Measurements from ENCODE around the gene SCRN2.

SCRN2 gene

GRCh38 chr17:47846716-47847340 is 5.8 kb upstream of the SCRN2 start:
- DNase-seq = no peak
- H3K27me3 Mint-ChIP-seq = peaks cover 85% of the 10 kb centered on the region
- no peaks in the 10 kb centered on the region for H3K9me3 Mint-ChIP-seq
- CTCF ChIA-PET = interaction anchor here (1.2 to 20.4 kb wide), 6 partner anchors 19 to 130 kb away, joined by 3 to 547 read pairs (median 4); partner anchors contain the start of genes CDK5RAP3 and SP2
- no peaks in the 10 kb centered on the region for H3K36me3 Mint-ChIP-seq
- peaks cover 28% of the 10 kb centered on the region for H3K4me1 Mint-ChIP-seq
- no peak overlapping the region for H3K27ac Mint-ChIP-seq
- H3K4me3 Mint-ChIP-seq = no peak overlapping the region

- H3K4me1 Mint-ChIP-seq = peaks cover 35% of the 10 kb centered on the region
- H3K27ac Mint-ChIP-seq = no peak overlapping the region
- H3K4me3 Mint-ChIP-seq = no peak overlapping the region
- DNase-seq = no peak
- no peaks in the 10 kb centered on the region for H3K9me3 Mint-ChIP-seq
- H3K27me3 Mint-ChIP-seq = peaks cover 73% of the 10 kb centered on the region
- H3K36me3 Mint-ChIP-seq = no peaks in the 10 kb centered on the region
- CTCF ChIA-PET = interaction anchor here (0.7 to 20.4 kb wide), 4 partner anchors 8 to 104 kb away, joined by 3 to 547 read pairs (median 3); partner anchors contain the start of gene SP2
Measured at GRCh38 chr17:47845716-47846075, 4.6 kb upstream of the SCRN2 start.

GRCh38 chr17:47844814-47845715 is 4.0 kb upstream of the SCRN2 start:
- H3K36me3 Mint-ChIP-seq = no peaks in the 10 kb centered on the region
- no peak for DNase-seq
- peaks cover 67% of the 10 kb centered on the region for H3K27me3 Mint-ChIP-seq
- H3K4me1 Mint-ChIP-seq = peaks cover 35% of the 10 kb centered on the region
- no peaks in the 10 kb centered on the region for H3K9me3 Mint-ChIP-seq
- H3K27ac Mint-ChIP-seq = no peak overlapping the region
- CTCF ChIA-PET = interaction anchor here (0.6 to 20.4 kb wide), 7 partner anchors 8 to 169 kb away, joined by 3 to 547 read pairs (median 3); partner anchors contain the start of gene SP2
- no peak overlapping the region for H3K4me3 Mint-ChIP-seq

GRCh38 chr17:47844227-47844626 is 3.2 kb upstream of the SCRN2 start:
- CTCF ChIA-PET = interaction anchor here (0.6 to 20.4 kb wide), 5 partner anchors 20 to 170 kb away, joined by 3 to 547 read pairs (median 4); partner anchors contain the start of gene SP2
- DNase-seq = no peak
- H3K4me3 Mint-ChIP-seq = no peak overlapping the region
- no peak overlapping the region for H3K27ac Mint-ChIP-seq
- H3K36me3 Mint-ChIP-seq = no peaks in the 10 kb centered on the region
- peaks cover 59% of the 10 kb centered on the region for H3K27me3 Mint-ChIP-seq
- H3K9me3 Mint-ChIP-seq = no peaks in the 10 kb centered on the region
- H3K4me1 Mint-ChIP-seq = peaks cover 42% of the 10 kb centered on the region

GRCh38 chr17:47843391-47843730 is 2.3 kb upstream of the SCRN2 start:
- Mint-ChIP-seq H3K4me3 (no peak overlapping the region), H3K9me3 (no peaks in the 10 kb centered on the region), H3K36me3 (no peaks in the 10 kb centered on the region), H3K4me1 (peaks cover 45% of the 10 kb centered on the region), H3K27ac (no peak overlapping the region), H3K27me3 (peaks cover 50% of the 10 kb centered on the region)
- CTCF ChIA-PET = interaction anchor here (0.6 to 20.4 kb wide), 14 partner anchors 9 to 178 kb away, joined by 3 to 547 read pairs (median 4); partner anchors contain the start of genes CDK5RAP3, PNPO and SP2
- DNase-seq = no peak

GRCh38 chr17:47841488-47842291 is 617 bp upstream of the SCRN2 start:
- Mint-ChIP-seq H3K36me3 (peaks cover 4% of the 10 kb centered on the region), H3K27ac (peak overlapping the region; percentile 87), H3K27me3 (peaks cover 33% of the 10 kb centered on the region), H3K4me1 (peaks cover 40% of the 10 kb centered on the region), H3K4me3 (peak overlapping the region; percentile 98), H3K9me3 (no peaks in the 10 kb centered on the region)
- CTCF ChIA-PET = interaction anchor here (0.7 to 20.4 kb wide), 24 partner anchors 9 to 179 kb away, joined by 3 to 547 read pairs (median 4); partner anchors contain the start of genes CDK5RAP3, LRRC46, MRPL10 and OSBPL7
- no peak for DNase-seq

GRCh38 chr17:47840001-47840741 is 902 bp downstream of the SCRN2 start:
- DNase-seq = no peak
- Mint-ChIP-seq H3K9me3 (no peaks in the 10 kb centered on the region), H3K36me3 (peaks cover 4% of the 10 kb centered on the region), H3K27ac (peak overlapping the region; percentile 42), H3K4me1 (peaks cover 49% of the 10 kb centered on the region), H3K4me3 (peak overlapping the region; percentile 98), H3K27me3 (peaks cover 18% of the 10 kb centered on the region)
- CTCF ChIA-PET = interaction anchor here (0.8 to 20.4 kb wide), 12 partner anchors 9 to 178 kb away, joined by 3 to 547 read pairs (median 6); partner anchors contain the start of genes CDK5RAP3, LRRC46, MRPL10 and PNPO

- peaks cover 7% of the 10 kb centered on the region for H3K27me3 Mint-ChIP-seq
- H3K27ac Mint-ChIP-seq = no peak overlapping the region
Measured at GRCh38 chr17:47839071-47839470, 2.0 kb downstream of the SCRN2 start.

GRCh38 chr17:47838636-47839035 is 2.4 kb downstream of the SCRN2 start:
- H3K36me3 Mint-ChIP-seq = peaks cover 4% of the 10 kb centered on the region
- CTCF ChIA-PET = interaction anchor here (20.4 kb wide), 1 partner anchor 49 kb away, joined by 547 read pairs; the partner anchor contains the start of gene SP2
- H3K27ac Mint-ChIP-seq = no peak overlapping the region
- H3K27me3 Mint-ChIP-seq = peaks cover 4% of the 10 kb centered on the region
- H3K4me3 Mint-ChIP-seq = no peak overlapping the region
- H3K9me3 Mint-ChIP-seq = no peaks in the 10 kb centered on the region
- no peak for DNase-seq
- peaks cover 64% of the 10 kb centered on the region for H3K4me1 Mint-ChIP-seq

More at GRCh38 chr17:47839071-47839470, 2.0 kb downstream of the SCRN2 start:
- CTCF ChIA-PET = interaction anchor here (2.8 to 20.4 kb wide), 2 partner anchors 48 to 136 kb away, joined by 7 to 547 read pairs; partner anchors contain the start of gene SP2
- peaks cover 4% of the 10 kb centered on the region for H3K36me3 Mint-ChIP-seq
- H3K4me3 Mint-ChIP-seq = no peak overlapping the region
- peaks cover 60% of the 10 kb centered on the region for H3K4me1 Mint-ChIP-seq
- DNase-seq = no peak
- H3K9me3 Mint-ChIP-seq = no peaks in the 10 kb centered on the region

- Mint-ChIP-seq H3K27ac (peak overlapping the region; percentile 26), H3K4me3 (no peak overlapping the region), H3K9me3 (no peaks in the 10 kb centered on the region), H3K27me3 (no peaks in the 10 kb centered on the region), H3K4me1 (peaks cover 64% of the 10 kb centered on the region), H3K36me3 (peaks cover 4% of the 10 kb centered on the region)
- DNase-seq = no peak
- CTCF ChIA-PET = interaction anchor here (1.0 to 20.4 kb wide), 3 partner anchors 8 to 112 kb away, joined by 3 to 547 read pairs (median 3); partner anchors contain the start of gene SP2
Measured at GRCh38 chr17:47837401-47838039, 3.6 kb downstream of the SCRN2 start.

GRCh38 chr17:47836601-47837000 is 4.5 kb downstream of the SCRN2 start:
- peaks cover 62% of the 10 kb centered on the region for H3K4me1 Mint-ChIP-seq
- H3K9me3 Mint-ChIP-seq = no peaks in the 10 kb centered on the region
- DNase-seq = no peak
- H3K36me3 Mint-ChIP-seq = peaks cover 4% of the 10 kb centered on the region
- no peaks in the 10 kb centered on the region for H3K27me3 Mint-ChIP-seq
- CTCF ChIA-PET = interaction anchor here (1.1 to 20.4 kb wide), 2 partner anchors 51 to 113 kb away, joined by 3 to 547 read pairs; partner anchors contain the start of gene SP2
- H3K4me3 Mint-ChIP-seq = no peak overlapping the region
- H3K27ac Mint-ChIP-seq = no peak overlapping the region

GRCh38 chr17:47834756-47835155 is 6.3 kb downstream of the SCRN2 start:
- no peak overlapping the region for H3K4me3 Mint-ChIP-seq
- H3K36me3 Mint-ChIP-seq = peaks cover 4% of the 10 kb centered on the region
- no peaks in the 10 kb centered on the region for H3K27me3 Mint-ChIP-seq
- H3K4me1 Mint-ChIP-seq = peaks cover 63% of the 10 kb centered on the region
- CTCF ChIA-PET = interaction anchor here (0.8 kb wide), 2 partner anchors 55 to 136 kb away, joined by 3 read pairs; partner anchors contain the start of gene CDK5RAP3
- no peaks in the 10 kb centered on the region for H3K9me3 Mint-ChIP-seq
- no peak overlapping the region for H3K27ac Mint-ChIP-seq
- DNase-seq = no peak

All from activated naive CD4-positive, alpha-beta T cell treated with anti-CD3 and anti-CD28 coated beads, Interleukin-2, amount 10 ng/mL, durations not matched to agents 7 days and 5 days (primary cell).